NCI-H2227 (cell line): ENCODE results near the gene PAM16.

ENCODE experiments used
- DNase-seq: peaks from one replicate; lab custom pipeline; 2025; ENCODE audit not compliant: unreplicated experiment; lab: John Stamatoyannopoulos, UW

Gene PAM16

DNA sequence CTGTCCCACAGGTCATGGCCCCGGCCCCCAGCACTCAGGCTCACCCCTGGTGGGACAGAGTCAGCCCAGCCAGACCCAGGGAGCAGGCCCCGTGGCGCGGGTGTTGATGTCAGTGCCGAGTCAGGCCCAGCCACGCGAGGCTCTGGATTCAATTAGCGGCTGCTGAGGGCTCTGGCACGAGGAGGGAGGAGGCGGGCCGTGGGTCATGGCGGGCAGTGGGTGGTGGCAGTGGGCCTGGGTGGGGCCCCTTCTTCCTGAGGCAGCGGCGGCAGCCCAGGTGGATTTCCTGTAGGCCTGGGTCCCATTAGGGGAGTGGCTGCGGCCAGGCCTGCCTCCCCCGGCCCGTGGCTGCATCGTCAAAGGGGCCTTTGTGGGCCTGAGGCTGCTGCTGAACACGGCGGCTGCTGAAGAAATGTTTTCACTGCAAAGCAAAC, 33.4 kb upstream of the PAM16 start:
- DNase-seq: no peak

DNA sequence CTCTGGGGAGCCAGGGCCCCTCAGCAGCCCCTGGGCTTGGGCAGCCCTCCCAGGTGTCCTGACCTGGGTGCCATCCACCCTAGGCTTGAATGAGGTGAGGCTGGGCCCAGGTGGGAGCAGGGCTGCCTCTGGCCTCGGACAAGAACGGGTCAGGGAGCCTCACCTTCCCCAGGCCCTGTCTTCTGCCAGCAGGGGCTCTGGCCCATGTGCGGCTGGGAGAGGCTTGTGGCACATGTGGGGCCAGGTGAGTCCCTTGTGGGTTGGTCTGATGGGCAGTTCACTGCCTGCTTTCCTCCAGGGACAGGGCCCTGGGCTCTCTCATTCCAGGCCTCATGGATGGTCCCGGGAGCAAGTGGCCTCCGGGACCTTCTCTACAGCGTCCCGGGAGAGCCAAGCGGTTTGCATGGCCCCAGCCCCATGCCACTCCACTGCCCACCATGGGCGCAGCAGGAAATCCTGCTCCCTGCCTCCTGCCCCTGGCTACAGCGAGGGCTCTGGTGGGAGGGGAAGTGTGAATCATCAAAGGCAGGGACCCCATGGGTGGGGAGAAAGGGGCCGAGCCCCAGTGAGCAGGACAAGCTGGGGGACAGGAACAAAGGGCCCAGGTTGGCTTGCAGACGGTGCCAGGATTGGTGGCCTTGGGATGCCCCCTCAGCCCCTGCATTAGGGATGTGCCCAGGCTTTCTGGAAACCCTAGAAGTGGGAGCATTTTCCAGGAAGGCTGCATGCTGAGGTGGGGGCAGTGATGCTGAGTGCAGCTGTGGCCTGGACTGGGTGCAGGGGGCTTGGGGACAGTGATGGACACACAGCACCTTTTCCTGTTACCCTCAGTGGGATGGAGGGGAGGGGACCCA, 32.7 kb upstream of the PAM16 start:
- DNase-seq: no peak

DNA sequence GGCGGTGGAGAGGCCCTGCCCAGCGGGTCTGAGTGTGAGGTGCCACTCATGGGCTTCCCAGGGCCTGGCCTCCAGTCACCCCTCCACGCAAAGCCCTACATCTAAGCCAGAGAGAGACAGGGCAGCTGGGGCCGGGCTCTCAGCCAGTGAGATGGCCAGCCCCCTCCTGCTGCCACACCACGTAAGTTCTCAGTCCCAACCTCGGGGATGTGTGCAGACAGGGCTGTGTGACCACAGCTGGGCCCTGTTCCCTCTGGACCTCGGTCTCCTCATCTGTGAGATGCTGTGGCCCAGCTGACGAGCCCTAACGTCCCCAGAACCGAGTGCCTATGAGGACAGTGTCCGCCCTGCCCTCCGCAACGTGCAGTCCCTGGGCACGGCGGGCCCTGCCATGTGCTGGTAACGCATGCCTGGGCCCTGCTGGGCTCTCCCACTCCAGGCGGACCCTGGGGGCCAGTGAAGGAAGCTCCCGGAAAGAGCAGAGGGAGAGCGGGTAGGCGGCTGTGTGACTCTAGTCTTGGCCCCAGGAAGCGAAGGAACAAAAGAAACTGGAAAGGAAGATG, 31.8 kb upstream of the PAM16 start:
- no peak for DNase-seq

DNA sequence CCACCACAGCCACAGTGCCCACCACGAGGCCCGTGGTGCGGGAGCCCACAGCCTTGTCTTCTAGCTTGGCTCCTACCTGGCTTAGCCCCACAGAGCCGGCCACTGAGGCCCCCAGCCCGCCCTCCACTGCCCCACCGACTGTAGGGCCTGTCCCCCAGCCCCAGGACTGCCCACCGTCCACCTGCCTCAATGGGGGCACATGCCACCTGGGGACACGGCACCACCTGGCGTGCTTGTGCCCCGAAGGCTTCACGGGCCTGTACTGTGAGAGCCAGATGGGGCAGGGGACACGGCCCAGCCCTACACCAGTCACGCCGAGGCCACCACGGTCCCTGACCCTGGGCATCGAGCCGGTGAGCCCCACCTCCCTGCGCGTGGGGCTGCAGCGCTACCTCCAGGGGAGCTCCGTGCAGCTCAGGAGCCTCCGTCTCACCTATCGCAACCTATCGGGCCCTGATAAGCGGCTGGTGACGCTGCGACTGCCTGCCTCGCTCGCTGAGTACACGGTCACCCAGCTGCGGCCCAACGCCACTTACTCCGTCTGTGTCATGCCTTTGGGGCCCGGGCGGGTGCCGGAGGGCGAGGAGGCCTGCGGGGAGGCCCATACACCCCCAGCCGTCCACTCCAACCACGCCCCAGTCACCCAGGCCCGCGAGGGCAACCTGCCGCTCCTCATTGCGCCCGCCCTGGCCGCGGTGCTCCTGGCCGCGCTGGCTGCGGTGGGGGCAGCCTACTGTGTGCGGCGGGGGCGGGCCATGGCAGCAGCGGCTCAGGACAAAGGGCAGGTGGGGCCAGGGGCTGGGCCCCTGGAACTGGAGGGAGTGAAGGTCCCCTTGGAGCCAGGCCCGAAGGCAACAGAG, 31.0 kb upstream of the PAM16 start:
- DNase-seq: no peak

DNA sequence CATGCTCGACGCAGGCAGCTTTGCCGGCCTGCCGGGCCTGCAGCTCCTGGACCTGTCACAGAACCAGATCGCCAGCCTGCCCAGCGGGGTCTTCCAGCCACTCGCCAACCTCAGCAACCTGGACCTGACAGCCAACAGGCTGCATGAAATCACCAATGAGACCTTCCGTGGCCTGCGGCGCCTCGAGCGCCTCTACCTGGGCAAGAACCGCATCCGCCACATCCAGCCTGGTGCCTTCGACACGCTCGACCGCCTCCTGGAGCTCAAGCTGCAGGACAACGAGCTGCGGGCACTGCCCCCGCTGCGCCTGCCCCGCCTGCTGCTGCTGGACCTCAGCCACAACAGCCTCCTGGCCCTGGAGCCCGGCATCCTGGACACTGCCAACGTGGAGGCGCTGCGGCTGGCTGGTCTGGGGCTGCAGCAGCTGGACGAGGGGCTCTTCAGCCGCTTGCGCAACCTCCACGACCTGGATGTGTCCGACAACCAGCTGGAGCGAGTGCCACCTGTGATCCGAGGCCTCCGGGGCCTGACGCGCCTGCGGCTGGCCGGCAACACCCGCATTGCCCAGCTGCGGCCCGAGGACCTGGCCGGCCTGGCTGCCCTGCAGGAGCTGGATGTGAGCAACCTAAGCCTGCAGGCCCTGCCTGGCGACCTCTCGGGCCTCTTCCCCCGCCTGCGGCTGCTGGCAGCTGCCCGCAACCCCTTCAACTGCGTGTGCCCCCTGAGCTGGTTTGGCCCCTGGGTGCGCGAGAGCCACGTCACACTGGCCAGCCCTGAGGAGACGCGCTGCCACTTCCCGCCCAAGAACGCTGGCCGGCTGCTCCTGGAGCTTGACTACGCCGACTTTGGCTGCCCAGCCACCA, 30.2 kb upstream of the PAM16 start:
- DNase-seq: no peak

DNA sequence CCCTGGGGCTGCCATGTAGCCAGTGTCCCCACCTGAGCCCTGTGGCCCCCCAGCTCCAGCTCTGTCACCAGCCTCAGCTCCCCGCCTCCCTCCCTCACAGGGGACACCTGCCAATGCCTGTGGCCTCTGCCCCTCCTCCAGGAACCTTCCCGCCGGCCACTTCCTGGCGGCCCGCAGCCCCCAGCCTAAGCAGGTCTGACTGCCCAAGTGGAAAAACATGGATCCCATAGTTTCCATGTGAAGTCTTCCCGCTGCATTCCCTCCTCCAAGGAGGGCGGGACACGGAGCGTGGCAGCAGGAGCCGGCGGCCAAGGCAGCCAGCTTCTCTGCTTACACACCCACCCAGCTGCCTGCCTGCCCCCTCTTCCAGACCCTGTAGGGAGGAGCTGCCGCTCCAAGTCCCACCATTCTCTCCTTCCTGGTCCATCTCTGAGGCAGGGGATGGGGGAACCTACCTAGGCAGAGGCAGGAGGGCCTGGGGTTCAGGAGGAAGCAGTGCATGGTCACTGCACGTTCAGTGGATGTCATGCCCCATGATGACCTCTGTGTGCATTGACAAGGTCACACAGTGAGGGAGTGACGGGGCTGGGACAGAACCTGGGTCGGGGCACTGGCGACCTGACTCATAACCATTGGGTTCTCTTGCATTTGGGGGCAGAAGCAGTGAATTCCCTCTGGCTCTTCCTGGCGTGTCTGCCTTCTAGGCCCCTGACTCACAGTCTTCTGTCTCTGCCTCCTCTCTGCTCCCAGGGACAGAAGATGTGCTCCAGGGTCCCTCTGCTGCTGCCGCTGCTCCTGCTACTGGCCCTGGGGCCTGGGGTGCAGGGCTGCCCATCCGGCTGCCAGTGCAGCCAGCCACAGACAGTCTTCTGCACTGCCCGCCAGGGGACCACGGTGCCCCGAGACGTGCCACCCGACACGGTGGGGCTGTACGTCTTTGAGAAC, 29.3 kb upstream of the PAM16 start:
- DNase-seq: peak; percentile 52

DNA sequence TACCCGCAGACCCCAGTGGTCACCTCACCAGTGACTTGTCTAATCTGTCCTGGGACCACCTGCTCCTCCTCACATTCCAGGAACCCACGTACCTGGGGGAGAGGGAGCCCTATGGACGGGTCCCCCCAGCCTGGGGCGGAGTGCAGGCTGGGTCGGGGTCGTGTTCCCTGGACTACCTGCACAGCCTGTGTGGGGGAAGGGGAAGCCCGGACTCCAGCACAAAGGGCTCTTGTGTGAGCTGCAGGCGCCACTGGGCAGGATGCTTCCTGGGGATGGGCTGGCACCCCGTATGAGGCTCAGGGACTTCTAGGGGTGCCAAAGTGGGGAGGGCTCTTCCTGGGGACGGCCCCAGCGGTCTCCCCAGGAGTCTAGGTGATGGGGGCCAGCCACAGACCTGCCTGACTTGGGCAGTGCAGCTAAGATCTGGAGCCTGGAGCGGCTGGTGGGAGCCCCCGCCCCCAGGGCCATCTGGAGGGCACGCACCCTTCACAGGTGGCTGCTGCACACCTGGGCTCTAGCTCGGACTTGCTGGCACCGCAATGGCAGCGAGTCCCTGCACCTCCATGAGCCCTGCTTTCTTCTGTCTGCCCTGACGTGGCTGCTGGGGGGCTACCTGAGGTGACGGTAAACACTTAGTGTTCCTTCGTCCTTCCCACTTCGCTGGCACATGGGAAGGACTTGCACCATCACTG, 28.0 kb upstream of the PAM16 start:
- DNase-seq: no peak

DNA sequence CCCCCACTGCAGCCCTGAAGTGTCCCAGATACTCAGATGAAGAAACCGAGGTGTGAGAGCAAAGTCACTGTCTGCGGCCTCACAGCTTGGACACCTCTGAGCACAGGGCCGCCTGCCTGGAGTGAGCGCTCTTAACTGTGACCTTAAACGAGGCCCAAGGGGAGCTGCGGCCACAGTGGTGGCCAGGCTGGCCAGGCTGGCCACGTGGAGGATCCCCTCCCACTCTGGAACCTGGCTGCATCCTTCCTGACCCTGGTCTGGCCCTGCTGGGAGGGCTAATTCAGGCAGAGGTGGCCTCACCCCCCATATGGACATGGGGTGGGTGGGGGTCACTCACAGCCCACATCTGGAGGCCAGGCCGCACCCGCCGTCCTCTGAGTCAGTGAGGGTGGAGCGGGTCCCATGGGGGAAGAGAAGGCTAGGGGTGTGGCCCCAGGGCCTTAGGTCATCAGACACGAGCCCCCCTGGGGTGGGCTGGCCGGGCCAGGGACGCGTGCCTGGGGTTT, 27.1 kb upstream of the PAM16 start:
- DNase-seq: no peak

DNA sequence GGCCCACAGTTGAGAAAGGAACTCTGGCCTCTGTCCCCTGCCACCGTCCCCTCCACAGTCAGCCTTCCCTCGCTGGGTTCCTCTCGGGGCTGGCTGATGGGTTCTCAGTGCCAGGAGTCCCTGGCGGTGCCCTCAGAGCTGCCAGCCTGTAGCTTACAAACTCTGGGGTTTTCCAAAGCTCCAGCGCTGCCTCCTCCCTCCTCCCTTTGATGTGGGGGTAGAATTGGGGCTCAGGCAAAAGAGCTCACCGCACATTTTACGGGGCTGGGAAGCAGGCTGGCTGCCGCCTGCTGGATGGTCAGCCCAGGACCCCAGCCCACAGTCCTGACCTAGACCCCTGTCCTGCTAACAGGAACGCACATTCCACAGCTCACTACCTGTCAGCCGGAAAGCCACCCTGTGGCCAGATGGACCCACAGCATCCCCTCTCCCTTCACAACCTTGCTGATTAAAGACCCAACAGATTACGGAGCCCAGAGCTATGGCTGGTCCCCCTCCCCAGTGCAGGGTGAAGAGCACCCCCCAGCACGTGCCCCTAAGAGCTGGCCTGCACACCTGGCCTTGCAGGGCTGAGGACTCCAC, 26.5 kb upstream of the PAM16 start:
- no peak for DNase-seq

DNA sequence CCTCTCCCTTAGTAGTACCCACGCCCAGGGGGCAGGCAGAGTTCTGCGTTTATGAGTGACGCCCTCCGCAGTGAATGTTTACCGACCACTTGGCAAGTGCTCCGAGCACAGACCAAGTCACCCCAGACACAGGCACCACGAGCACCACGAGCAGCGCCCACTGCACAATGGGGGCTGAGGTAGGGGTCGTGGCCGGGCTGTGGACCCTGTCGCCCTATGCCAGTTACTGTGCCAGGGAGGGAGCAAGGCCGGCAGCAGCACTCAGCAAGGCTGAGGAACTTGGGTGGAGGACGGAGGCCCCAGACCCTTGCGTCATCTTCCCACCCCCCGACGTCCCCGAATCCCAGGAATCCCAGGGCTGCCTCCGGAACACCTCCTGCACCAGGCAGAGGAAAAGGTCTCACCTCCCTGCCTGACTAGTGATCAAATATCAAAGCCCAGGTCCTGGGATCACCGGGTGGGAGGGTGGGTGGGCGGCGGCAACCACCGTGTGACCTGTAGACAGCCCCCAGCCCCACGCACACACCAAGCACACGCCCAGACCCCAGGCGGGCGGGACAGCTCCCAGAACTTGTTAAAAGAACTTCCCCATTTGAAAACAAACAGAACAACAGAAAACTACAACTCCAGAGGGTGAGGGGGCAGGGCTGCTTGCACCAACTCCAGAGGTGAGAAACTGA, 25.9 kb upstream of the PAM16 start:
- no peak for DNase-seq

DNA sequence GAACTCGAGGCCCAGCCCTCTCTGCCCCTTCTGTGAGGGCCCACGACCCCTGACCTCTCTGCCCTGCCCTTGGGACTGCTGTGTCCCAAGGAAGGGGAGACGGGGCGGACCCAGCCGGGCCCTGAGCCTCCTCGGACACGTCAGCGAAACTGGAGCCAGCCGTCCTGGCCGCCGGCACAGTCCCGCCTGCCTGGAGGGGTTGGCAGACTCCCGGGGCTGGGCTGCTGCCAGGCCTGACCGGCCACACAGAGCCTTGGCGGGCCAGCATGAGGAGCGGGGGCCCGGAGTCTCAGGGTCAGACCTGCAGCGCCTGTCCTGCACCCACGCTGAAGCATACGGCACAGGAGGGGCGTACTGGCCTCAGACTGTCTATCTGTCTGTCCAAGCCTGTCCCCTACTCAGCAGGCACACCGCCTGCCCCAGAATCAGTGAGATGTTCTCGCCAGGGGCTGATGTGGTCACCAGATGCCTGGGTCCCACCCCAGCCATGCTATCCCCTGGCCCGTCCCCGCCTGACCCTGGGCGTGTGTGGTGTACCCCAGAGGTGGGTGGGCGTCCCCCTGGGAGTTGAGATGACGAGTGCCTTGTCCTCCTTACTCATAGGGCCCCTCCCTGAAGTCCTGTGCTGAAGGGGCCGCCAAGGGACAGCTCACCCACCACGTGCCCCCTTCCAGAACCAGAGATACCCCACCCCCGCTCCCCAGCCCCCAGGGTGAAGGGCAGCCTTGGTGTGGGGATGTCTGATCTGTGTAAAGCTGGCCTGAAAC, 25.2 kb upstream of the PAM16 start:
- no peak for DNase-seq

DNA sequence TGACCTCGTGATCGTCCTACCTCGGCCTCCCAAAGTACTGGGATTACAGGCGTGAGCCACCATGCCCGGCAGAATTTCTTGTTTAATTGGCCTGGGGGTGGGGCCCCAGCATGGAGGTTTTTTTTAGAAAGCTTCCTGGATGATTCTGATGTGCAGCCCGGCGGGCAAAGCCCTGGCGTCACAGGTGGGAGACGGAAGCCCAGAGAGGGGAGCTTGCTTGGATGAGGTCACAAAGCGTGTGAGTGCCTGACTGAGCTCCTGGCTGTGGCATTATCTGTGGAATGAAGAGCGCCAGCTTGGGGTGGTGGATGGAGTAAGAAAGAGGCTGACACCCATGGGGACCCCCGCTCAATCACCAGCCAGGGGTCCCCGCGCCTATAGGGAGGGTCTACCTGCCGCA, 24.6 kb upstream of the PAM16 start:
- no peak for DNase-seq

DNA sequence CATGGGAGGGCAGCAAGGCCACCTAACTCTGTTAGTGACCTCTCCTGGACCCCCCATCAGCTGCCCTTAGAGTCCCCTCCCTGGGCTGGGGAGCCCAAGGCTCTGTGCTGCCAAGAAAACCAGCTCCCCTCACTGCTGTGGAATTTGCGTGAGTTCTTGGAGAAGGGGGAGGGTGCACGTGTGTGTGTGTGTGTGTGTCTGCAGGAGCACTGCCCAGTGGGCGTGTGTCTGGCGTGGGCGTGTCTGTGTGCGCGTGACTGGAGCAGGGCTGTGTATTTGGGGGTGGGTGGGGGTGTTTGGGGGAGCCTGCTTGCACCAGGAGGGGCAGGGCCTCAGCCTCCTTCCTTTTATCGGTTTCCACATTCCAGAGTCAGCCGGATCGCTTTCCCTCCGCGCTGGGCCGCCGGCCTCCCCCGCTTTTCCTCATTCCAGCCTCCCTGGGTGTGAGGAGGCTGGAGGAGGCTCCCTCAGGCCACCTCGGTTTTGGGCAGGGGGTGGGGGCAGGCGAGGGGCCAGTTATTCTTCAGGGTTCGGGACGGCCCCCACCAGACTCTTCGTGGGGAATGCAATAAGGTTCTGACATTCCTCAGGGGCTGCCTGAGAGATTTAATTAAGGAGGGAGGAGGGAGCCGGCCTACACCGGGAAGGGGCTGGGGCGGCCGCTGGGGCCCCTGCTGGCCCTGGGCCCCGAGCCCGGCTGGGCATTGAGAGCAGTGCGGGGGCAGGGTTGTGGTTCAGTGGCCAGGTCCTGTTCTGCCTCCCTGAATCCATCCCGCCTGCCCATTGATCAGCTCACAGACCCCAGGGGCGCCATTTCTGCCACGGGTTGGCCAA, 23.0 kb upstream of the PAM16 start:
- peak; percentile 43 for DNase-seq

DNA sequence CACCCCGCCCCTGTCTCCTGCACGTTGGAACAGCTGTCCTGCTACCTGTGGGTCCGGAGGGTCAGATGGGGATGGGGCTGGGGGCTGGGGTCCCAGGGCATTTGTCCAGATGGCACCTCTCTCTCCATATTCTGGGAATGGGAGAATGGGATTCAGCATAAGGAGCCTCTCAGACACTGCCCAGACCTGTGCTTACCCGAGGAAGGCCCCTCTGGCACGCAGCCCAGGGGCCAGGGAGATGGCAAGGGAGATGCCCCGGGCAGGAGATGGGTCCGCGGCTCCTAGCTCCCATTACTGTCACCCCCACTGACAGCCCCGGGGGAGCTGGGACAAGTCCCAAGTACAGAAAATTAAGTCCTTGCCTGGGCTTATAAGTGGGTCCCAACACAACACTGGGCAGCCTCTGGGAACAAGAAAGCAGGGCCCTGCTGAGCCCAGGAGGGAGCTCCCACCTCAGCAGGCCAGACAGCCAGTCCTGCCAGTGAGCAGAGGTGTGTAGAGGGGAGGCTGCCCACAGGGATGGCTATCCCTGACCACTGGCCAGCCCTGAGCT, 22.3 kb upstream of the PAM16 start:
- DNase-seq: no peak

DNA sequence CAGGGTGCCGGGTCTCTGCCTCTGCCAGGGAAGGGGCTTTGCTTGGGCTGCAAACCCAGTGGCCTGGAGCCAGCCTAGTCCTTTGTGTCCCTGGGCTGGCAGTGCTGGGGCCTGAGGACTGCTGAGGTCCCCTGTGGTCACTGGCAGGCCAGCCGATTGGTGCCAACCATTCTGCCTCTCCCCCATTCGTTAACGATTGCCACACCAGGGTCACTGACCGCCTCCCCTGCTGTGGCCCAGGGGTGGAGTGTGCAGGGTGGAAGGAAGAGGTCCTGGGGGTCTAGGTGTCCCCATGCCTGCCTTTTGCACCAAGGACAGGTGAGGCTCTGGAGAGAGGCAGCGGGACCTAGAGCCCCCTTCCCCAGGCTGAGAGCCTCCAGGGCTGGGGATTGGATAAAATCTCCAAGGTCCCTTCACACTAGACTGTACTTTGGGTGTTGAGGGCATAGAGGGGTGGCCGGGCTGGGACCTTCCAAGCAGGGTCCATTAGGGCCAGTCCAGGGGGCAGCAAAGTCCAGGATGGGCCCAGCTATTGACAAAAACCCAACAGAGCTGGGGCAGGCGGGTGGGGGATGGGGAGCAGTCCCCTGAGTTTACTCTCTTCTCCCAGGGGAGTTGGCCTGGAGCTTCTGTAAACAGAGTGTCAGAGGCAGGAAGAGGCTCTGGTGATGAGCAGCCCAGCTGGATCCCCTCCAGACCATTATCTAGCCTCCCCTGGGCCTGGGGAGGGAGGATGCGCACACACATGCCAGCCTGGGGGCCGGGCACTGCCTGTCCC, 21.6 kb upstream of the PAM16 start:
- DNase-seq: no peak
